ENCODE data around the gene ZBTB5.

Gene ZBTB5

DNA sequence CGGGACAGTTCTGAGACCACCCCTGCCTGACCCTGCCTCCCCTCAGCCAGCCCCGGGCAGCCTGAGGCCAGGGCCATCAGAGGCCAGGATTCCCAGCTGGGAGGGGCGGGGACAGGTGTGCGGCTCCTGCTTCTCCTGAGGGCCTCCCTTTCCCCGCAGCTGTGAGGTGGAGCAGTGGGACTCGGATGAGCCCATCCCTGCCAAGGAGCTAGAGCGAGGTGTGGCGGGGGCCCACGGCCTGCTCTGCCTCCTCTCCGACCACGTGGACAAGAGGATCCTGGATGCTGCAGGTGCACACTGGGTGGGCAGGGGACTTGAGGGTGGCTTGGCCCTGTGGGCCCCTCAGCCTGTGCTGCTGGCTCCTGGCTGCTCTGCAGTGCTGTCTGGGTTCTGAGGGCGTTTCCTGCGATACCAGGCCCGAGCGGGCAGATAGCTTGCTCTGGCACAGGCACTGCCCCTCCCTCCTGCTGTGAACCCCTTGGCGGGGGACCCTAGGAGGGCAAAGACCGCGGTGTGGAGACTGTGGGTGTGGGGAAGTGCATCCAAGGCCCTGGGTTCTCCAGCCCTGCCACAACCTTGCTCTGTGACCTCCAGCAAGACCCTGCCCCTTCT is 40.5 kb downstream of the ZBTB5 start:
- H2AFZ ChIP-seq, result no peak overlapping the region
- no peaks in the 10 kb centered on the region for H3K27me3 ChIP-seq (ENCODE audit: control insufficient read depth, insufficient read depth, low read length)
- no peak overlapping the region for H3K4me3 ChIP-seq (ENCODE audit: low read depth, low read length)
- no peak overlapping the region for H3K9ac ChIP-seq
- H3K4me1 ChIP-seq, result no peaks in the 10 kb centered on the region
- no peaks in the 10 kb centered on the region for H3K36me3 ChIP-seq (ENCODE audit: control insufficient read depth, insufficient read depth, low read length)
- H3K4me2 ChIP-seq (ENCODE audit: low read length), result no peak overlapping the region
- no peaks in the 10 kb centered on the region for H3K9me3 ChIP-seq (ENCODE audit: control insufficient read depth, low read length)
- TF ChIP-seq, protein P1, sequence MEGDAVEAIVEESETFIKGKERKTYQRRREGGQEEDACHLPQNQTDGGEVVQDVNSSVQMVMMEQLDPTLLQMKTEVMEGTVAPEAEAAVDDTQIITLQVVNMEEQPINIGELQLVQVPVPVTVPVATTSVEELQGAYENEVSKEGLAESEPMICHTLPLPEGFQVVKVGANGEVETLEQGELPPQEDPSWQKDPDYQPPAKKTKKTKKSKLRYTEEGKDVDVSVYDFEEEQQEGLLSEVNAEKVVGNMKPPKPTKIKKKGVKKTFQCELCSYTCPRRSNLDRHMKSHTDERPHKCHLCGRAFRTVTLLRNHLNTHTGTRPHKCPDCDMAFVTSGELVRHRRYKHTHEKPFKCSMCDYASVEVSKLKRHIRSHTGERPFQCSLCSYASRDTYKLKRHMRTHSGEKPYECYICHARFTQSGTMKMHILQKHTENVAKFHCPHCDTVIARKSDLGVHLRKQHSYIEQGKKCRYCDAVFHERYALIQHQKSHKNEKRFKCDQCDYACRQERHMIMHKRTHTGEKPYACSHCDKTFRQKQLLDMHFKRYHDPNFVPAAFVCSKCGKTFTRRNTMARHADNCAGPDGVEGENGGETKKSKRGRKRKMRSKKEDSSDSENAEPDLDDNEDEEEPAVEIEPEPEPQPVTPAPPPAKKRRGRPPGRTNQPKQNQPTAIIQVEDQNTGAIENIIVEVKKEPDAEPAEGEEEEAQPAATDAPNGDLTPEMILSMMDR (IDR thresholded peaks at IDR 0.05), result no peak
- no peak overlapping the region for H3K27ac ChIP-seq
- H3K79me2 ChIP-seq, result peaks cover 4% of the 10 kb centered on the region

DNA sequence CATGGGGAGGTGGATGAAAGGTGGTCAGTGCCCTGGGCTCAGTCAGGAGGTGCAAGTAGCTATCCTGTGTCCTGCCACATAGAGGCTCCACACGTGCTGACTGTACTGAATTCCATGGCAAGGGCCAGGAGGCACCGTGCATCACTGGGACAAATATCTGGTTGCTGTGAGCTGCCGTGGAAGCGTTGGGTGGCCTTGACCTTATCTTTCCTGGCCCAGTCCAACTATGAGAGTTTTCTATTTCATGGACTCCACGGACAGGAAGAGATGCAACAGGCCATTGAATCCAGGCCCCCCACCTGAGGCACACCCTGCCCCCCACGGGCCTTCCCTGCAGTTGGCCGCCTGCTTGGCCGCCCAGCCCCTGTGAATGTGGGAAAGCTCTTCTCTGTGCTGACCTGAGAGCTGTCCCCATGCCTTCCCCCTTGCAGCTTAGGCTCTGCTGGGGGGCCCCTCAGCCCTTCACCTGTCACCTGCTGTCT is 41.0 kb downstream of the ZBTB5 start:
- no peaks in the 10 kb centered on the region for H3K27me3 ChIP-seq (ENCODE audit: control insufficient read depth, insufficient read depth, low read length)
- no peaks in the 10 kb centered on the region for H3K36me3 ChIP-seq (ENCODE audit: control insufficient read depth, insufficient read depth, low read length)
- H3K4me1 ChIP-seq, result no peaks in the 10 kb centered on the region
- no peak overlapping the region for H3K27ac ChIP-seq
- no peak overlapping the region for H2AFZ ChIP-seq
- no peak overlapping the region for H3K9ac ChIP-seq
- peaks cover 4% of the 10 kb centered on the region for H3K79me2 ChIP-seq
- peak overlapping the region; percentile 45 for H3K4me2 ChIP-seq (ENCODE audit: low read length)
- H3K9me3 ChIP-seq (ENCODE audit: control insufficient read depth, low read length), result no peaks in the 10 kb centered on the region
- no peak overlapping the region for H3K4me3 ChIP-seq (ENCODE audit: low read depth, low read length)
- TF ChIP-seq, protein P1 (IDR thresholded peaks at IDR 0.05), result no peak

DNA sequence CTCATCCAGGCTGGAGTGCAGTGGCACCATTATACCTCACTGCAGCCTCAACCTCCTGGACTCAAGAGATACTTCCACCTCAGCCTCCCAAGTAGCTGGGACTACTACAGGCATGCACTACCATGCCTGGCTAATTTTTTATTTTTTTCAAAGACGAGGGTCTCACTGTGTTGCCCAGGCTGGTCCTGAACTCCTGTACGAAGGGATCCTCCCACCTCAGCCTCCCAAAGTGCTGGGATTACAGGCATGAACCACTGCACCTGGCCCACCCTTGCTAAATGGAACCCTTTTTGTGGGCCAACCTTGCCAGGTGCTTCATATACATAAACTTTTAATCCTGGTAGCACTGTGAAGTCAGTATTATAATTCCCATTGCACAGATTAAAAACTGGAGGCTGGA is 41.7 kb downstream of the ZBTB5 start:
- TF ChIP-seq, protein P1 (IDR thresholded peaks at IDR 0.05), result no peak
- no peaks in the 10 kb centered on the region for H3K27me3 ChIP-seq (ENCODE audit: control insufficient read depth, insufficient read depth, low read length)
- no peaks in the 10 kb centered on the region for H3K4me1 ChIP-seq
- no peak overlapping the region for H3K9ac ChIP-seq
- H3K36me3 ChIP-seq (ENCODE audit: control insufficient read depth, insufficient read depth, low read length), result no peaks in the 10 kb centered on the region
- H3K9me3 ChIP-seq (ENCODE audit: control insufficient read depth, low read length), result no peaks in the 10 kb centered on the region
- no peak overlapping the region for H3K27ac ChIP-seq
- H3K79me2 ChIP-seq, result peaks cover 4% of the 10 kb centered on the region
- peak overlapping the region; percentile 73 for H3K4me2 ChIP-seq (ENCODE audit: low read length)
- H2AFZ ChIP-seq, result no peak overlapping the region
- peak overlapping the region; percentile 94 for H3K4me3 ChIP-seq (ENCODE audit: low read depth, low read length)

DNA sequence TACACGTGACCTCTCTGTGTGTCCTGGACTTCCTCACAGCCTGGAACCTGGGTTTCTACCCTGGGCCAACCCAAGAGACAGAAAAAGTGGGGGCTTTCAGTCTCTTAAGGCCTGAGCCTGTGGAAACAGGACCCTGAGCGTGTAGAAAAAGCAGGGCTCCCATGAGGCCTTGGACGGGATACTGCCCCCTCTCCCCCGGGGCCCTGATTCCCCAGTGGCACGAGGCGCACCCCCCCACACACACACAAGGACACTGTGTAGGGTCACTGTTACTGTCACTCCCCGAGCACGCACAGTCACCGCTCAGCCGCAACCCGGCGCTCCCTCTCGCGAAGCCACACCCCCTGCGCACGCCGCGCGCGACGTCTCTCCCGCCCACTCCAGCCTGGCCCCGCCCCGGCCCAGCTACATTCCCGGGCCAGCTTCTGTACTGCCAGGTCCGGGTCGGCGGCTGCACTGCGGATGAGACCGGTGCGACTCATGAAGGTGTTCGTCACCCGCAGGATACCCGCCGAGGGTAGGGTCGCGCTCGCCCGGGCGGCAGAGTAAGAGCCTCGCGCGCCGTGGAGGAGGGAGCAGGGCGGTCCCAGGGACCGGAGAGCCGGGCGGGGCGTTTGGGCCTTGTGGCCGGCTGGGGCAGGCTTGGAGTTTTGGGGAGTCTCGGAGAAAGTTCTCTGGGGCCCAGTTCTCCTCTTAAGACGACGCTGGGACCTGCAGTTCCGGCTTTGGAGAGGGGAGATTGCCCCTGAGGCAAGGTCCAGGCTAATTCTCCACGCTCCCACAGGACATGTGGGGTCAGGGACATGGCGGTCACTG is 42.8 kb downstream of the ZBTB5 start, which contains the start of gene GRHPR:
Gene GRHPR, plus strand, starts transcription at position 408 of the 816 bp plus-strand sequence. Its CDS starts 55 bp downstream, at position 463.
- Histone ChIP-seq H3K4me1 (no peaks in the 10 kb centered on the region), H3K4me3 (ENCODE audit: low read depth, low read length) (peak within 1 kb of the TSS; percentile 94), H2AFZ (peak within 1 kb of the TSS; percentile 95), H3K9ac (no peak within 1 kb of the TSS), H3K9me3 (ENCODE audit: control insufficient read depth, low read length) (no peaks in the 10 kb centered on the region), H3K4me2 (ENCODE audit: low read length) (peak within 1 kb of the TSS; percentile 73), H3K27ac (peak within 1 kb of the TSS; percentile 57), H3K79me2 (peaks cover 4% of the 10 kb centered on the region), H3K27me3 (ENCODE audit: control insufficient read depth, insufficient read depth, low read length) (no peaks in the 10 kb centered on the region), H3K36me3 (ENCODE audit: control insufficient read depth, insufficient read depth, low read length) (no peaks in the 10 kb centered on the region)
- TF ChIP-seq, protein P1 (IDR thresholded peaks at IDR 0.05), result no peak

Measured in parathyroid adenoma (tissue), 2 donors.